Medulla oblongata (tissue), 1 donor: ENCODE data around the gene ANGPT4.

ENCODE experiments used
- DNase-seq: peaks from one replicate; pipeline ENCODE4 v3.0.0-alpha.2; 2015; ENCODE audit errors: extremely low spot score

Gene ANGPT4

DNA sequence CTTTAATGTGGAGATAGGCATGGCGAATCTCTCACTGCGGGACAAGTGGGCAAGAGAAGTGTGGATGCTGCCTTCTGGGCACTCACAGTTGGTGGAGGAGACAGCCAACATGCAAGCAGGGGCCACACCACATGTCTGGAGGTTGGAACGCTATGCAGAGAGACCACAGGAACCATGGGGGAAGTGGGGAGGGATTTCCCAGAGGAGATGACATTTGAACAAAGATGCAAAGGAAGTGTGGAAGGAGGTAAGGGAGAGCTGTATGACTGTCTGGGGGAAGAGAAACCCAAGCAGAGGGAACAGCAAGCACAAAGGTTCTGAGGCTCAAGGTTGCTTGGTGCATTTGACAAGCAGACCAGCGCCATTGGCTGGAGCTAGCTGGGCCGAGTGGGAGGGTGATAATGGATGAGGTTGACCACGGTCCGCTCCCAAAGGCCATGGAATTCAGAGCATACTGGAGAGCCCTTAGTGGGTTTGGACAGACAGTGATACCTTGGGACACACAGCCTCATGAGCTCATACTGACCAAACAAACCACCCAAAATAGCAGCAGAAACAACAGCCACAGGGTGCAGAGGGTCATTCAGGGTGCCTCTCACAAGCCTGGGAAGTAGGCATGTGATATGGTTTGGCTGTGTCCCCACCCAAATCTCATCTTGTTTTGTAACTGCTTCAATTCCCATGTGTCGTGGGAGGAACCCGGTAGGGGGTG, 90.3 kb downstream of the ANGPT4 start:
- DNase-seq, result no peak

DNA sequence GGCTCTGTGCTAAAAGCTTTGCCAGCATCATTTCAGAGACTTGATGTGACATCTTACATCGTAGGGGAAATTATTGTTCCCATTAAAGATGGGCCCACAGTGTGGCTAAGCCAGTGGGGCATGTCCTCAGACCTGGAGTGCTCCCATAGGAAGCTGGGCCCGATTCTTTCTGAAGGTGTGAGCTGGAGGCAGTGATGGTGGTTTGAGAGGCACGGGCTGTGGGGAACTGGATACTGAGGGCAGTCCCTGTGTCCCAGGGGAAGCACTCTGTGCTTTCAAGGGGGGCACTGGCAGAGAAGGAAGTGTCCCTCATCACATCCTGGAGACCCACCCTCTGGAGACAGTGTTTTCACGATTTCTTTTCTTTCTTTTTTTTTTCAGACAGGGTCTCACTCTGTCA, 91.2 kb downstream of the ANGPT4 start:
- no peak for DNase-seq

DNA sequence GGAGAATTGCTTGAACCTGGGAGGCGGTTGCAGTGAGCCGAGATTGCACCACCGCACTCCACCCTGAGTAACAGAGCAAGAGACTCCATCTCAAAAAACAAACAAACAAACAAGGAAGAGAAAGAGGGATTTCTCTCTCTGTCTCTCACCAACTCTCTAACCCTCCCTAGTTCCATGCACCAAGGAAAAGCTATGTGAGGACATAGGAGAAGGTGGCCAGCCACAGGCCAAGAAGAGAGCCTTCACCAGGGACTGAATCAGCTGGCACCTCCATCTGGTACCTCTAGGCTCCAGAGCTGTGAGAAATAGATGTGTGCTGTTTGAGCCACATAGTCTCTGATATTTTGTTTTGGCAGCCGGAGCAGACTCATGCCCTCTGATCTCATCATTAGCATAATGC, 91.6 kb downstream of the ANGPT4 start:
- no peak for DNase-seq

DNA sequence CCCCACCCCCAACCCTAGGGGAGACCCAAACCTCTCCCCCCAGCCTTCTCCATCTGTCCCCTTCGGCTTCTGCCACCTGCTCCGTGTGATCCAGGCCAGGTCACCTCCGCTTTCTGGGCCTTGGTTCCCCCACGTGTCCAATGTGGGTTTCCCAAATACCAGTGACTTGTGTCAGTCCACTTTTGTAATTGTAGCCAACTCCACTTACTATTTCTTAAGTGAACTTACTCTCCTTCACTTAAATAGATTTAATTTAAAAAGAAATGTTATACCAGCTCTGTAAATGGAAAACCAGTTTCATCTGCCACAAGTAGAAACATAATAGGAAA, 92.6 kb downstream of the ANGPT4 start:
- DNase-seq, result no peak

DNA sequence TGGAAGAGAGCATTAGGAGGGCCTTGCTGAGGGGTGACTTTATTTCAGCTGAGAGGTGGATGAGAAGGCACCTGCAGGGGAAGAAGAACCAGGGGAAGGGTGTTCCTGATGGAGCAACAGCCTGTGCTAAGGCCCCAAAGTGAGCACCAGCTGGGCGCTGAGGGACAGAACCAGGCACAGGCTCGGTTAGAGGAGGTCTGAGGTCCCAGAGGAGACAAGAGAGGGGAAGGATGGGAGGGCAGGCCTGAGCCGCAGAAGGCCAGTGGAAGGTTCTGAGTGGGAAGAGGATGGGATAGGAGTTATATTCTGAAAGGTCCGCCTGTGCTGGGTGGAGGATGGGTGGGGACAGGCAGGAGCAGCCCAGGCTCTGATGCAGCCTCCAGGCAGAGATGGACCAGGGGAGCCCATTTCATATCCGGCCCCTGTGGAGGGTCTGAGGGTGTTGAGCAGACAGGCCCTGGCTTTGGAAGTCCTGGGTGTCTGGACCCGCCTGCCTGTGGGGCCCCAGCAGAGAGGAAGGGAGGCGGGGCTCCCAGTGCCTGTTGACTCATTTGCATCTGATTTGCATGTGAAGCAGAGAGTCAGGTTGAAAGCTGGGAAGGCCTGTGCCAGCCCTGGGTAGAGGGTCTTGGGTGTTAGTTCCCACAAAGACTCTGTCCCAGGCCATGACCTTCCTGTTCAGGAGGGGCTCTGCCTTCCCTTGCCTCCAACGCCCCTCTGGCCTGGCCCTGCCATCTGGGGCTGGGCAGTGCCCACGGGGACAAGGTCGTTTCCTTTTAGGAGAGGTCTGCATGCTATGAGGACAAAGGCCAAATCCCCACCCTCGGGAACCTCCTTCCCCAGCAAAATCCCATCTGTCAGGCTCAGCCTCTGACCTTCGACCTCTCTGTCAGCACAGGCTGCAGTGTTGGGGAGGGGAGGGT, 93.2 kb downstream of the ANGPT4 start:
- no peak for DNase-seq

DNA sequence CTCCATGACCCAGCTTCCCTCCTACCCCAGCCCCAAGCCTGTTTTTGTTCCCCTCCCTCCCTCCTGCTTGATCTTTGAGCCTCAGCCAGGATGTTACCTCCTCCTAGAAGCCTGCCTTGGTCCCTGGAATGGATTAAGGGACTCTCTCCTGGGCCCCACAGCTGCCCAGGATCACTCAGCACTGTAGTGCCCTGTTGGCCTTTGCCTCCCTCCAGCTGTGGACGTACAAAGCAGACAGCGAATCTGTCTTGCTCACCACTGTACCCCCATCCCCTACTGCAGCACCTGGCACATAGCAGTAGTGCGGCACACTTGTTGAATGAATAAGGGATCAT, 94.4 kb downstream of the ANGPT4 start:
- DNase-seq, result no peak

DNA sequence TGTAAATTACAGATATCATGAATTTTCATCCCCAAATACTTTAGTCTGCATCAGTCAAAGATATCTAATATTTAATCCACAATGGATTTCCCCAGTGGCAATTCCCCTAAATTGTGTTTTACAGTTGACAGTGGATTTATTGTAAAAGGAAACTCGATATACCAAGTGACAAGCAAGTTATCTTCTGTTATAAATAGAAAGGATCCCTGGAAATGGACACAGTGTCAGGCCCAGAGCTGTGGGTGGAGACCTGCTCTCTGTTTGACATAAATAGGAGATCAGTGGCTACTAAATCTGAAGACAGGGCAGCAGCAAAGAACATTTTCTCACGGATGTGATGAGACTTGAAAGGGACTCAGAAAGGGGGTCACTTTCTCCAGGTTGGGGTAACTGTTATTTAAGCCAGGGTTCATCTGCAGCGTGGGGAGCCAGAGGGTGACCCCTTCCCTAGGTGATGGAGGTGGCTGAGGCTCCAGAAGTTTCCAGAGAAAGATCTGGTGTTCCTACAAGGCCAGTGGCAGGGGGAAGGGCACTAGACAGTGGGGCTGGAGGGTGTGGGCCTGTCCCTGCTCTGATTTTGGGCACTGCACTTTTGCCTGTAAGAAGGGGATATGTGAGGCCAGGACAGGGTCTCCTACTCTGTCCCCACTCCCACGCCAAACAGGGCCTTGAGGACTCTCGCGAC, 94.9 kb downstream of the ANGPT4 start:
- DNase-seq, result no peak

DNA sequence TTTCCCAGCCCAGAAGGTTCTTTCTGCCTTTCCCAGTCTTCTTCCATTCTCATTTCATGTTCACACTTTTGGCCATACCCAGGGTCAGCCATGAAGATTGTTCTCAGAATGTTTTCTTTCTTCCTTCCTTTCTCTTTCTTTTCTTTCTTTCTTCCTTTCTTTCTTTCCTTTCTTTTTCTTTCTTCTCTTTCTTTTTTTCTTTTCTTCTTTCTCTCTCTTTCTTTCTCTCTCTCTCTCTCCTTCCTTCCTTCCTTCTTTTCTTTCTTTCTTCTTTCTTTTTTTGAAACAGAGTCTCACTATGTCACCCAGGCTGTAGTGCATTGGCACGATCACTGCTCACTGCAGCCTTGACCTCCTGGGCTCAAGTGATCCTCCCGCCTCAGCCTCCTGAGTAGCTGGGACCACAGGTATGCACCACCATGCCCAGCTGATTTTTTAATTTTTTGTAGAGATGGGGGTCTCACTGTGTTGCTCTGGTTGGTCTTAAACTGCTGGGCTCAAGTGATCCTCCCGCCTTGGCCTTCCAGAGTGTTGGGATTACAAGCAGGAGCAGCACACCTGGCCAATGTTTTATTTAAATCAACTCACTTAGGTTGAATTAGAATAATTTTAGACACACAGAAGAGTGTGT, 95.7 kb downstream of the ANGPT4 start:
- no peak for DNase-seq
